GM10266 (cell line): Measurements from ENCODE around the gene PRICKLE3.

ENCODE experiments used
- DNase-seq: peaks from one replicate; pipeline ENCODE4 v3.0.0; 2012; ENCODE audit errors: extremely low spot score
- CTCF ChIP-seq: IDR thresholded peaks from 2 replicates; pipeline ENCODE4 v1.5.1; 2012; ENCODE audit warnings: mild to moderate bottlenecking, low read depth; ENCODE audit not compliant: control insufficient read depth, insufficient read depth; ENCODE audit errors: missing control alignments

PRICKLE3 gene

GRCh38 chrX:49208399-49208798, 22.2 kb upstream of the PRICKLE3 start:
- TF ChIP-seq CTCF, result no peak
- no peak for DNase-seq

GRCh38 chrX:49206543-49206942, 20.4 kb upstream of the PRICKLE3 start:
- no peak for TF ChIP-seq CTCF
- no peak for DNase-seq

DNA sequence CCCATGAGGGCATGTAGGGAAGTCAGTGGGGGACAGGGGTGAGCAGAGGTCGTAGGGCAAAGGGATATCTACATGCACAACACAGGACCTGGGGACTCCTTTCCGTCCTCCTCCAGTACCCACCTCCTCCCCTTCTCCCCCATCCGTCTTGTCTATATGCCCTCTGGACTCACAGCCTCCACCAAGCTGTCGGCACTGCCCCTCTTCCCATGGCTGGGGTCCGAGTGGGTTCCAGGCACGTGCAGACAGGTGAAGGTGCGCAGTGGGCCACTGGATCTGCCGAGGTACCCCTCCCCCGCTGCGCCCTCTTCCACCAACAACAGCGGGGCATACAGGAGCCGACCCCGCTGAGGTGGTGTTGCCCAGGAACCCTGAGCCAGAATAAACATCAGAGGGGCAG, 19.3 kb upstream of the PRICKLE3 start:
- DNase-seq, result no peak
- no peak for TF ChIP-seq CTCF

- TF ChIP-seq CTCF, result no peak
- no peak for DNase-seq
Measured at GRCh38 chrX:49204709-49205108, 18.5 kb upstream of the PRICKLE3 start.

GRCh38 chrX:49204017-49204416, 17.8 kb upstream of the PRICKLE3 start:
- no peak for TF ChIP-seq CTCF
- no peak for DNase-seq

GRCh38 chrX:49203536-49203935, 17.4 kb upstream of the PRICKLE3 start:
- DNase-seq, result no peak
- TF ChIP-seq CTCF, result no peak

DNA sequence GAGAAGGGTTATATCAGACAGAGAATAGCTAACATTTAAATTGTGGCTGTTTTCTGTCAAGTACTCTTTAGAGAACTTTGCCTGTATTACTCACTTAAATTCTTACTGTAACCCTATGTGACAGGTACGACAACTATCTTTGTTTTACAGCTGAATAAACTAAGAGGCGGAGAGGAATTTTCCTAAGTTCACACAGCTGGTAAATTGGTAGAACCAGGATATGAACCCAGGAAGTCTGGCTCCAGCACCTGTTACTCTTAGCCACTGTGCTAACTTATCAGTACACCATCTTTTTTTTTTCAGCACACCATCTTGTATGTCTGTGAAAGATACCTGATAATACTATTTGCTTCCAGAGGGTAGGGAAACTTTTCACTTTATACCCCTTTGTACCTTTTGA, 15.8 kb upstream of the PRICKLE3 start:
- no peak for DNase-seq
- TF ChIP-seq CTCF, result no peak
